Measurements from ENCODE around the gene METTL1.

- TF ChIP-seq CTCF (IDR thresholded peaks at IDR 0.05), result no peak
- TF ChIP-seq POLR2A (IDR thresholded peaks at IDR 0.05), result no peak
- TF ChIP-seq POLR2AphosphoS5 (IDR thresholded peaks at IDR 0.05), result no peak
- no peak for TF ChIP-seq EP300 (IDR thresholded peaks at IDR 0.05)
Observed at GRCh38 chr12:57746025-57746424, 25.9 kb downstream of the METTL1 start.
